Glomerular visceral epithelial cell (primary cell): ENCODE data around the gene CCBE1.
"Not testable (repeated sequence)": the region's sequence is repeated elsewhere in the genome, so short reads cannot be mapped to it uniquely, and the experiment has no call there.

ENCODE experiments used
- DNase-seq: peaks from one replicate; pipeline ENCODE4 v3.0.0-alpha.2; 2016; ENCODE audit errors: extremely low spot score

CCBE1 gene

GRCh38 chr18:59715445-59715844 is 18.2 kb upstream of the CCBE1 start:
- DNase-seq = no peak

- DNase-seq = not testable (repeated sequence)
These were observed 16.9 kb upstream of the CCBE1 start for GRCh38 chr18:59714096-59714495.

- DNase-seq = no peak
These were observed 15.1 kb upstream of the CCBE1 start for GRCh38 chr18:59712311-59712710.

GRCh38 chr18:59708988-59709387 is 11.8 kb upstream of the CCBE1 start:
- no peak for DNase-seq

- no peak for DNase-seq
These were observed 10.1 kb upstream of the CCBE1 start for GRCh38 chr18:59707306-59707705.

GRCh38 chr18:59706499-59706898 is 9.3 kb upstream of the CCBE1 start:
- no peak for DNase-seq

GRCh38 chr18:59705145-59705544 is 7.9 kb upstream of the CCBE1 start:
- no peak for DNase-seq

GRCh38 chr18:59704146-59704545 is 6.9 kb upstream of the CCBE1 start:
- no peak for DNase-seq

- no peak for DNase-seq
These were observed 4.0 kb upstream of the CCBE1 start for GRCh38 chr18:59701272-59701671.

GRCh38 chr18:59700535-59700967 is 3.3 kb upstream of the CCBE1 start:
- no peak for DNase-seq

- no peak for DNase-seq
These were observed 2.7 kb upstream of the CCBE1 start for GRCh38 chr18:59699750-59700534.

GRCh38 chr18:59699061-59699460 is 1.8 kb upstream of the CCBE1 start:
- no peak for DNase-seq

GRCh38 chr18:59696311-59697235 is 650 bp downstream of the CCBE1 start:
- DNase-seq = peak; percentile 62

- DNase-seq = no peak
These were observed 1.7 kb downstream of the CCBE1 start for GRCh38 chr18:59695551-59695950.

GRCh38 chr18:59694824-59695223 is 2.4 kb downstream of the CCBE1 start:
- no peak for DNase-seq

GRCh38 chr18:59691996-59692395 is 5.2 kb downstream of the CCBE1 start:
- no peak for DNase-seq

- DNase-seq = no peak
These were observed 6.2 kb downstream of the CCBE1 start for GRCh38 chr18:59690996-59691395.

- no peak for DNase-seq
These were observed 6.8 kb downstream of the CCBE1 start for GRCh38 chr18:59690186-59690982.

- DNase-seq = no peak
These were observed 7.5 kb downstream of the CCBE1 start for GRCh38 chr18:59689756-59690155.

- DNase-seq = no peak
These were observed 11.0 kb downstream of the CCBE1 start for GRCh38 chr18:59686260-59686659.

GRCh38 chr18:59685501-59685900 is 11.7 kb downstream of the CCBE1 start:
- no peak for DNase-seq

GRCh38 chr18:59684777-59685176 is 12.4 kb downstream of the CCBE1 start:
- DNase-seq = no peak
